Mesodermal cell (in vitro differentiated cells): ENCODE measurements around the gene ASF1A. TPM values are rescaled to one million over a fixed set of nuclear protein-coding genes. Genes with fewer than 3 reads are reported as not detected.

ENCODE experiments used
- H3K27ac ChIP-seq: 2 replicates; pipeline ENCODE4 v1.7.0; 2013; ENCODE audit warnings: mild to moderate bottlenecking, low read depth, low read length, moderate library complexity; ENCODE audit not compliant: severe bottlenecking
- H3K36me3 ChIP-seq: 2 replicates; pipeline ENCODE4 v1.7.1; 2013; ENCODE audit warnings: mild to moderate bottlenecking, low read length, moderate library complexity; ENCODE audit not compliant: control insufficient read depth, insufficient read depth
- H3K4me1 ChIP-seq: one replicate; pipeline ENCODE4 v1.7.1; 2013; ENCODE audit warnings: mild to moderate bottlenecking, low read length; ENCODE audit not compliant: insufficient read depth, control insufficient read depth, poor library complexity, severe bottlenecking
- H3K4me3 ChIP-seq: 2 replicates; pipeline ENCODE4 v1.7.0; 2013; ENCODE audit warnings: low read length, control low read depth, mild to moderate bottlenecking; ENCODE audit not compliant: insufficient read depth, poor library complexity, severe bottlenecking; ENCODE audit errors: extremely low read depth
- H3K9me3 ChIP-seq: 2 replicates; pipeline ENCODE4 v1.7.1; 2013; ENCODE audit warnings: mild to moderate bottlenecking, low read length, moderate library complexity; ENCODE audit not compliant: control insufficient read depth
- WGBS, 2 experiments: methylation state at CpG; one replicate each; pipeline ENCODE4 v1.1.5; 2013; ENCODE audit warnings: missing lambda C conversion rate in 2 of 2; ENCODE audit not compliant: insufficient coverage in 2 of 2; 5-methylcytosine and 5-hydroxymethylcytosine counted together
- polyA plus RNA-seq, 2 experiments: library from polyadenylated mRNA; stranded (reverse); fragments of 50-300 nt; gene quantifications; one replicate each; pipeline ENCODE4 v1.2.3, GENCODE V29; 2013

The ASF1A gene
- 31.1 TPM for polyA plus RNA-seq (2013, experiment 1 of 2)
- 29.1 TPM for polyA plus RNA-seq (2013, experiment 2 of 2)

DNA sequence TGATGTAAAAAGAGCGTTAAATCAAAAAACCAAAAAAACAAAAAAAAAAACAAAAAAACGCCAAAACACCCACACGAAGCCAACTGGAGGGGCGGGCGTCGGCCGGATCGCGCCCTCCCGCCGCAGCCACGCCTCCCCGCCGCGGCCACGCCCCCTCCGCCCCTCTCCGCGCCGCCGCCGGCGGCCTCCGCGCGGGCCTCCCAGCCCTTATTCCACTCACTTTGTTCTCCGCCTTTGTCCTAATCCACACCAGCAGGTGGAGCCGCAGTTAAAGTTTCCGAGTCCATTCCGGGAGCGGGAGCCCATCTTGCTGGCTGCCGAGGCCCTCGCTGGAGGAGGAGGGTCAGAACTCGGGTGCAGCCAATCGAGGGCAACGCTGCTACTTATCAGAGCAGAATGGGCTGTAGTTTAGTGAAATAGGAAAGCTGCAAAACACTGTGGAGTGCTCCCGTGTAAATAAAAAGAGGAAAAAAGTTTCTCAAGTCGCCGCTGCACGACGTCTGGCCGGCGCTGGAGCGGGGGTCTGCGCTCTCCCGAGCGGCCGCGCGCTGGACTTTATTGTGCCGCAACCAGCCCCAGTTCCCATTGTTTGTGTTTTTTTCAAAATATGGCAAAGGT lies at the start of gene ASF1A:
Gene ASF1A (plus strand): TSS at position 346 of the 618 bp plus-strand sequence. CDS start 262 bp downstream, at position 608.
- Histone ChIP-seq H3K27ac (peak within 1 kb of the TSS; percentile 93), H3K9me3 (no peaks in the 10 kb centered on the region), H3K36me3 (peaks cover 22% of the 10 kb centered on the region), H3K4me3 (peak within 1 kb of the TSS; percentile 92), H3K4me1 (peaks cover 12% of the 10 kb centered on the region)
- WGBS, 2 experiments, result 0% methylated on average over 44 to 46 of the region's 51 CpGs

DNA sequence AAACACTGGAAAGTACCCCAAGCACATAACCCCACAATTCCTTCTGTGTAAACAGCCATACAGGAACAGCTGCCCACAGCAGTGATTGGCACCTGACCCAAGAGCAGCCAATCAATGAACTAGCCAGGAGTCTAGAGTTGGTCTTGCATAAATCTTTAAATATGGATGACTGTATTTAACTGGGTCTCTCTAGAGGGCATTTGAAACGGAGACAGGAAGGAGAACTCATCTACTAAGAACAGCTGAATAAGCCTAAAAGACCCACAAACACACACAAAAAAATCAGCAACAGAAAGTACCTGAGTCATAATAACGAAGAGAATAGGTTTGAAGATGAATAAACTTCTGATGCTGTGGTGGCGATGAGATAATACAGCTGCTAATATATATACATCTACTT lies 49.0 kb upstream of the ASF1A start:
- Histone ChIP-seq H3K4me1 (no peaks in the 10 kb centered on the region), H3K4me3 (no peak overlapping the region), H3K9me3 (no peaks in the 10 kb centered on the region), H3K36me3 (peaks cover 3% of the 10 kb centered on the region), H3K27ac (no peak overlapping the region)
- no CpG with 5 or more reads among the region's 3 CpGs for WGBS, 2 experiments

DNA sequence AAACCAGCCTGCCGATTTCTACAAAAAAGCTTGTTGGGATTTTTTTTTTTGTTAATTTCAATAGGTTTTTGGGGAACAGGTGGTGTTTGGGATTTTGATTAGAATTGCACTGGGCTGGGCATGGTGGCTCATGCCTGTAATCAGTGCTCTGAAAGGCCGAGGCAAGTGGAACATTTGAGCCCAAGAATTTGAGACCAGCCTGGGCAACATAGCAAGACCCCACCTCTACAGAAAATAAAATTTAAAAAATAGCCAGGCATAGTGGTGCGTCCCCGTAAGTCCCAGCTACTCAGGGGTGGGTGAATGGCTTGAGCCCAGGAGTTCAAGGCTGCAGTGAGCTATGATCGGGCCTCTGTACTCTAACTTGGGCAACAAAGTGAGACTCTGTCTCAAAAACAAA lies 40.5 kb upstream of the ASF1A start:
- H3K4me1 ChIP-seq, result no peaks in the 10 kb centered on the region
- H3K36me3 ChIP-seq, result no peaks in the 10 kb centered on the region
- 90 to 100% methylated on average over 2 to 3 of the region's 5 CpGs for WGBS, 2 experiments
- no peak overlapping the region for H3K27ac ChIP-seq
- no peaks in the 10 kb centered on the region for H3K9me3 ChIP-seq
- H3K4me3 ChIP-seq, result no peak overlapping the region

DNA sequence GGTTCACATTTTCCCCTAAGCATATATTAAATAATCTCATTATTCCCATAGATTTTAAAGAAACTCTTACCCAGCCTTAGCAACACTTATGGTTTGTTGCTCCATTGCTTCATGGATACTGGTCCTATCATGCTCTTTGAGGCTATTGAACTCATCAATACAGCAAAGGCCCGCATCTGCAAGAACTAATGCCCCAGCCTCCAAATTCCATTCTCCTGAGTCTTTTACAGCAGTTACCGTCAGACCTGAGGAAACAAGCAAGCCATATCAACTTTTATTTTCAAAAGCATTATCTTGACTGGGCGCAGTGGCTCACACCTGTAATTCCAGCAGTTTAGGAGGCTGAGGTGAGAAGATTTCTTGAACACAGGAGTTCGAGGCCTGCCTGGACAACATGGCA lies 37.7 kb upstream of the ASF1A start:
- H3K9me3 ChIP-seq, result no peaks in the 10 kb centered on the region
- no peak overlapping the region for H3K27ac ChIP-seq
- no peak overlapping the region for H3K4me3 ChIP-seq
- H3K4me1 ChIP-seq, result no peaks in the 10 kb centered on the region
- WGBS, 2 experiments, result 100% methylated on average over 1 to 3 of the region's 4 CpGs
- H3K36me3 ChIP-seq, result no peaks in the 10 kb centered on the region

DNA sequence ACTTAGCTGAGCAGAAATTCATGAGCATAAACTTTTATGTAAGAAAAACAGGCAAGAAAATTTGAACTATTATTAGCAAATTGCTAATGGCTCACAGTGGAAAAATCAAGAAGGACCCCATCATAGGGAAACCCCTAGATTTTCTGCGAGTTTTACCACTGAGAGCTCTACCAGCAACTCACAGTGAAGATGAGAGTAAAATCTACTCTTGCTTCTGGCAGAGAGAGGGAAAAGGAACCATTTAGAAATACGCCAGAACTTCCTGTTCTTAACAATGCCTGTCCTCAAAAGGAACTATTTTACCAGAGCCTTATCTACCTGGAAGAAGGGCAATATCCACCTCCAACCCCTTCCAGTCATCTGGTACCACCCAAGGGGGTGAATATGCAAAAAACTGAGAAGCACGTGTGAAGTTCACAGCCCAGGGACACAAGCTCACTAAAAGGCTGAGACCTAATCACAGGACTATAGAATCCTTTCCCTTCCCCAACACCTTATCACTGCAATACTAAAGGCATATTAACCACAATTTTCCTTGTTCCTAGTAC lies 34.4 kb upstream of the ASF1A start:
- H3K36me3 ChIP-seq, result no peaks in the 10 kb centered on the region
- no peak overlapping the region for H3K4me3 ChIP-seq
- no peaks in the 10 kb centered on the region for H3K9me3 ChIP-seq
- 22% methylated on average over 1 of the region's 3 CpGs; no CpG with 5 or more reads in 1 of the 2 experiments for WGBS, 2 experiments
- no peaks in the 10 kb centered on the region for H3K4me1 ChIP-seq
- no peak overlapping the region for H3K27ac ChIP-seq

DNA sequence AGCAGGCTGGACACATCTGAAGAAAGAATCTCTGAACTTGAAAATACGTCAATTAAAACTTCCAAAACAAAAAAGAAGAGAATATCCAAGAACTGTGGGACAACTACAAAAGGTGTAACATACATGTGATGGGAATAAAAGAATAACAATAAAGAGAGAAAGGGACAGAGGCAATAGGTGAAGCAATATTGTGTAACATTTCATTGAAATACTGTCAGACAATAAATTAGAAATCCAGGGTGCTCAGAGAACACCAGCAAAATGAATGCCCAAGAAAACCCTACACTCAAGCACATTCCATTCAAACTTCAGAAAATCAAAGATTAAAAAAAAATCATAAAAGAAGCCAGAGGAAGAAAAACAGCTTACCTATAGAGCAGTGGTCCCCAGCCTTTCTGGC lies 33.6 kb upstream of the ASF1A start:
- H3K9me3 ChIP-seq, result no peaks in the 10 kb centered on the region
- H3K36me3 ChIP-seq, result no peaks in the 10 kb centered on the region
- no peak overlapping the region for H3K27ac ChIP-seq
- H3K4me3 ChIP-seq, result no peak overlapping the region
- no peaks in the 10 kb centered on the region for H3K4me1 ChIP-seq
- WGBS, 2 experiments, result no CpG with 5 or more reads among the region's 1 CpG

DNA sequence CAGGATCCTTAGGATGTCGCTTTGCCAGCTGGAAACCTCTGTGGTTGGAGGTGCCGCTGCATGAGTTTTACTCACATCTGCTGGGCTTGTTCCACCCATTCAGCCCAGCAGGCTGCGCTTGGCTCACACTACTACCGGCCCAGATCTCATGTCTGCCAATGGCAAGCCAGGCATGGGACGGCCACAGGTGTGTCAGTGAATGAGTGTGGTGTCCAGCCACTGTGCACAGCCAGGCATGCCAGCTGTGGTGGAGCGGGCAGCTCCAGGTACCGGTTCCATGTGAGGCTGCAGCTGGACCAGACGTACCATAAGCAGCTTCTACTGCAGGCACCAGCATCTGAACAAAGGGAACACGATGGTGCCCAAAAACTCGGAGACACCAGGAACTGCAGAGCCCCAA lies 33.1 kb upstream of the ASF1A start:
- Histone ChIP-seq H3K4me1 (no peaks in the 10 kb centered on the region), H3K9me3 (no peaks in the 10 kb centered on the region), H3K27ac (no peak overlapping the region), H3K36me3 (no peaks in the 10 kb centered on the region), H3K4me3 (no peak overlapping the region)
- 93 to 94% methylated on average over 7 to 9 of the region's 10 CpGs for WGBS, 2 experiments

DNA sequence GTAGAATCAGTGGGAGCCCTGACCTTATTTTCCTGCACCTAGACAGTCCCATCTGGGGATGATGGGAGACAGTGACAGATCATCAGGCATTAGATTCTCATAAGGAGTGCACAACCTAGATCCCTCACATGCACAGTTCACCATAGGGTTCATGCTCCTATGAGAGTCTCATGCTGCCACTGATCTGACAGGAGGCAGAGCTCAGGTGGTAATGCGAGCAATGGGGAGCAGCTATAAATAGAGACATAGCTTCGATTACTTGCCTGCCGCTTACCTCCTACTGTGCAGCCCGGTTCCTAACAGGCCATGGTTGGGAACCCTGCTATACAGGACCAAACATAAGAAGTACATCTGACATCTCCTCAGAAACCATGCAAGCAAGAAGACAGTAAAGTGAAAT lies 31.5 kb upstream of the ASF1A start:
- Histone ChIP-seq H3K4me1 (no peaks in the 10 kb centered on the region), H3K4me3 (no peak overlapping the region), H3K36me3 (no peaks in the 10 kb centered on the region), H3K9me3 (no peaks in the 10 kb centered on the region), H3K27ac (no peak overlapping the region)
- WGBS, 2 experiments, result 74% methylated on average over 3 of the region's 4 CpGs; no CpG with 5 or more reads in 1 of the 2 experiments

DNA sequence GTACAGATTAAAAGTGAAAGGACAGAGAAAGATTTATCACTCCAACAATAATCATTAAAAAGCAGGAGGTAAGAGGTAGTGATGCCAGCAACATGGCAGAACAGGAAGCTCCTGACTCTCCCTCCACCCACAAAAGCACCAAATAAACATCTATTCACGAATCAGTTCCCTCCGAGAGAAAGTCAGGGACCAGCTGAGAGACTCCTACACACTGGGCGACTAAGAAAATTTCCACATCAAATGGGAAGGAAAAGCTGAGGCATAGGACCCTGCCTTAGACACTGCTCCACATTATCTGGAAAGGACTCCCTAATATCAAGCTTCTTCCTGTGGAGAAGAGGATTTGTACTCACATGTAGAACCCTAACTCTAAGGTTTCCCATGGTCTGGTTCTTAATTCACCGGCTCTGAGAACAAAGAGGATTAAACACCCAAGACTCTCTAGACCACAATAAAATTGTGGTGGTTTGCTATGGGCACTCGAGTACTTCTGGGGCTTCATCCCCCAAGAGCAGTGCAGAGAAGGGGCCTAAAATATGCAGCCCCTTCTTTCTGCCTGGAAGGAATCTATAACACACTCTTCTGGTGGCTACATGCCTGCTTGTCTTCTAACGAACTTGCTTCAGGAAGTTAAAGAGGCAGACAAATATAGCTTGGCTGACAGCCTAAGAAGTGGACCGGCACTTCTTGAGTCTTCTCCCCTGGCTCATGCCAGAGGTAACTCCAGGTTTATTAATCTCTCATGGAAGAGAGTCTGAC lies 29.4 kb upstream of the ASF1A start:
- 82 to 93% methylated on average over 4 to 5 of the region's 7 CpGs for WGBS, 2 experiments
- no peak overlapping the region for H3K27ac ChIP-seq
- no peak overlapping the region for H3K4me3 ChIP-seq
- H3K36me3 ChIP-seq, result no peaks in the 10 kb centered on the region
- no peaks in the 10 kb centered on the region for H3K4me1 ChIP-seq
- no peaks in the 10 kb centered on the region for H3K9me3 ChIP-seq

DNA sequence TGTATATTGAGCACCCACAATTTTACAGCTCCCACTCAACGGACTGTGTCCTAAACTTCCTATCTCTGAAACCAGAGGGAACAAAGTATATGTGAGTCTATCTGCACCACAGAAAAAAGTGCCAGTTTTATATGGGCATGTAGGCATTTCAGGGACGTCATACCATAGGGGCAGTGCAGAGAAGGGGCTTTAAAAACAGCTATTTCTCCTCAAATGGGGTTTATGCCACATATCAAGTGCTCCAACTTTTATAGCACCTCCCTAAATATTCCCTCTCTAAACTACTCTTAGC lies 28.9 kb upstream of the ASF1A start:
- H3K4me1 ChIP-seq, result no peaks in the 10 kb centered on the region
- no peak overlapping the region for H3K4me3 ChIP-seq
- WGBS, 2 experiments, result no CpG with 5 or more reads among the region's 2 CpGs
- H3K27ac ChIP-seq, result no peak overlapping the region
- H3K36me3 ChIP-seq, result no peaks in the 10 kb centered on the region
- no peaks in the 10 kb centered on the region for H3K9me3 ChIP-seq

DNA sequence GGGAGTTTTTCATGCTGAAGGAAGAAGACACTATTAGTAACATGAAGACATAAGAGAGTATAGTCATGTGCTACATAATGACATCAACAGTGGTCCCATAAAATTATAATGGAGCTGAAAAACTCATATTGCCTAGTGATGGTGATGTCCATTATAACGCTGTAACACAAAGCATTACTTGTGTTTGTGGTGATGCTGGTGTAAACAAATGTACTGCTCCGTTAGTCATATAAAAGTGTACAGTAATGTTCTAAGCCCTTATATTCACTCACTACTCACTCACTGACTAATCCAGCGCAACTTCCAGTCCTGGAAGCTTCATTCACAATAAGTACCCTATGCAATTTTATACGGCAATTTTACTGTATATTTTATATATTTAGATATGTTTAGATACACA lies 26.8 kb upstream of the ASF1A start:
- Histone ChIP-seq H3K4me3 (no peak overlapping the region), H3K27ac (no peak overlapping the region), H3K36me3 (peaks cover 3% of the 10 kb centered on the region), H3K4me1 (no peaks in the 10 kb centered on the region), H3K9me3 (no peaks in the 10 kb centered on the region)
- WGBS, 2 experiments, result no CpG with 5 or more reads among the region's 4 CpGs
